NCI-H1105 treated with DMSO at 0.1 percent for 48 hours (cell line): ENCODE results near the gene LEF1.

Experiments
- DNase-seq: peaks from one replicate; lab custom pipeline; 2025; lab: John Stamatoyannopoulos, UW

The LEF1 gene

DNA sequence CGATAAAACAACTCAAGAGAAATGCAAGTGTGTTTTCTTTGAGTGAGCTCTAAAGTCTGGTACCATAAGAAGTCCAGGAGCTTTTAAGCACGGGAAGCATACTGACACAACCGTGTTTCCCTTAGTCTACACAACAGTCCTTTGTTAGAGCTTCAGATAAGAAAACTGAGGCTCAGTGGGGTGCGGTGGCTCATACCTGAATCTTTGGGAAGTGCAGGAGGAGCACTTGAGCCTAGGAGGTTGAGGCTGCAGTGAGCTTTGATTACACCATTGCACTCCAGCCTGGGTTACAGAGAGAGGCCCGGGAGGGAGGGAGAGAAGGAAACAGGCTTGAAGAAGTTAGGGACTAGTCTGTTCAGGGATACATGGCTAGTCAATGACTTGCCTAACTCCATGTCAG is 21.9 kb downstream of the LEF1 start:
- no peak for DNase-seq

DNA sequence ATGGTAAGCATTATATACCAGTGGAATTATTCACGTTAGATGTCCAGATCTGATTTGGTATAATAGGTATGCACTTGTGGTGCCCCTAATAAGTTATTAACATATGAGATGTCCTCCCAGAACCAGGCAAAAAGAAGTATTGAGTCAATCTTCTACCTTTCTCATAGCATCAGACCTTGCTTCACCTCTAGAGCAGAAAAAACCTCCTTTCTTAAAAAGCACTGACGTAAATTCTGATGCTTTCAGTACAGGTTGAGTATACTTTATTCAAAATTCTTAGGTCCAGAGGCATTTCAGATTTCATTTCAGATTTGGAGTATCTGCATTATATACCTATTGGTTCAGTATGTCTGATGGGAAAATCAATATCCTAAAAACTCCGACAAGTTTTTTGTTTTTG is 22.4 kb downstream of the LEF1 start:
- DNase-seq, result no peak

DNA sequence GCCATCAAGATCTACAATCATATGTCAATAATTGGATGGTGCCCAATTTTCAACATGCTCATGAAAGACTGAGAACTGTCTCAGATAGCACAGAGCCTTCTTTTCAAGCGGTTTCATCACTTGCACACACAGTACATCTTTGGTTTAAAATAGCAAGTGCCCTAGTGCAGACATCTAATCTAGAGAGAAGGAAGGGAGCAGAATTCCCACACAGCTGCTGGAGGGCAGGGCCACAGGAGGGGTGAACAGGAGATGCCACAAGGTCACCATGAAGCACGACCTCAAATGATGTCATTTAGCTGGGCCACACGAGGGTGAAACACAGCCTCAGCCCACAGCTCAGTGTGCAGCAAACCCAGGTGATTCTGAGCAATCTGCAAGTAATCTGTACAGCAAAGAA is 24.3 kb downstream of the LEF1 start:
- no peak for DNase-seq

DNA sequence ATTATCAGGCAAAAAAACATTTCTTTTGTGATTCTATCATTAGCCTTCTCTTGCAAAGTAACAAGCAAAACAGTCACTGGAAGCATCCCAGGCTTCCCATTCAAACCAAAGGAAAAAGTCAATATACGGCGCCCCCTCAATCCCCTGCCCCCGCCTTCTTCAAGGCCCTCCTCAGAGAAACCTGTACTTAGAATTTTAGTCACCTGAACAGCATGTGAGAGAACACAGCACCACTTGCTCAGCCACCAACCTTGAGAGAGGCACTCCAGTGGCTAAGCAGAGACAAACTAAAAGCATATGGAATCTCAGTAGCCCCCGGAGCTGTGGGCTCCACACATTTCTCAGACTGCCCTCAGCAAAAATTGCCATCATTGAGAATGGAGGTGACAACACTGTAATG is 25.2 kb downstream of the LEF1 start:
- DNase-seq, result no peak

DNA sequence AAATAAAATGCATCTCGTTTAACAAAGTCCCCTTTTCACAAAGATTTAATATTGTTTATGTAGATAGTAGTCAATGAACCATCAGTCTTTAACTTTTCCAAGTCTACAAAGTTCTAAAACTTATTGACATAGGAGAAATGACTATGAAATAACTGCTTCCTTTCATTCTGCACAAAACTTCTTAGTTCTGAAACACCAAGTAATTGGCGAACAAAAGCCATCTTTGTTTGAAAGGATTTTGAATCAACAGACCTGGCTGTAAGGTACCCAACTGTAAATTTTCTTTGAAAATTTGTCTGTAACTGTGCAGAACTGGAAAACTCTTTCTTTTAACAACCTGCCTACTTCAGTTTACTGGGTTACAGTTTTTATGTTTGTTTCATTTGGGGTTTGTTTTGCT is 25.9 kb downstream of the LEF1 start:
- DNase-seq, result no peak

DNA sequence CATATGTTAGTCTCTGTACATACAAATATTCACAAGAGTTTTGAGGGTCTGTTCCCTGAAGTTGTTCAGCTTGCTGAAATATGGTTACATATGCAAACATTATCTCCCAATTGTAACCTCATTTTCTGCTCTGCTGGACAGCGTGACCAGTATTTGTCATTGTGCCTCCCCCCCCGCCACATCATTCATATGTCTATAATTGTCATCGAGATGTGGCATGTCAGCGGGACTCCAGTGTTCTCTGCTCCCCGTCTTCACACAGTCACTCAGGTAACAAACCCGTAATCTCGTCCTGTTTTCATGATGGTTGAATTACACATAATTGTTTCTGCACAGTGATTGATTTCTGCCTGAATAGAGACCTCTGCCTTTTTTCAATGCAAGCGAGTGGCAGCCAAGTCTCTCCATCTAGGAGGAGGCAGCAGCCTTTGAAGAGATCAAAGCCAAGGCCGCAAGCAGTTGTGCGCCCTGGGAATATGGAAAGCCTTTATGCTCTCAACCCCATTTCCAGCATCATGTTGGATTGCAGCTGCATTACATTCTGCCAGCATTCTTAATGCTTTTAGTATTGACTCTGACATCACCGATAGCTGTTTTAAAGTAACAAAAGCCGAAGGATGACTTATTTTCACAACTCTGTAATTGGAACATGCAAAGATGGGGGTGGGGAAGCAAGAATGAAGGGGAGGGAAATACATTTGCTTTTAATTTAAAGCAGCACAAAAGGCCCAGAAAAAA is 27.4 kb downstream of the LEF1 start:
- peak; percentile 65 for DNase-seq

DNA sequence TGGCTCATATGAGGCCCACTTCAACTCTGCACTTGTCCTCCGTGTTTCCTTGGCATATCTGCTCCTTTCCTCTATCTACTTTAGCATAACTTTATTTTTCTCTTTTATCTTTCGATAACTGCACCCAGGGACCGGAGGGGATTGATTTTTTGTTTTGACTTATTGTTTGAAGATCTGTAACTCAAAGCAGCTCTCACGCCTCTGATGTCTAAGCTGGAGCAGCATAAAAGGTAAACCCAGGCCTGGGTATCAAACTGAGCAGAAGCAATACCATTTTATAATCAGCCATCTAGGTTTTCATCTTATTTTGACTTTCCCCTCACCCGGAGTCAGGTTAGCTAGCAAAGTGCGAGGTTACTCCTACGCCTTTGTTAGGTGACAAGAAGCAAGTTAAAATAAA is 28.4 kb downstream of the LEF1 start:
- no peak for DNase-seq

DNA sequence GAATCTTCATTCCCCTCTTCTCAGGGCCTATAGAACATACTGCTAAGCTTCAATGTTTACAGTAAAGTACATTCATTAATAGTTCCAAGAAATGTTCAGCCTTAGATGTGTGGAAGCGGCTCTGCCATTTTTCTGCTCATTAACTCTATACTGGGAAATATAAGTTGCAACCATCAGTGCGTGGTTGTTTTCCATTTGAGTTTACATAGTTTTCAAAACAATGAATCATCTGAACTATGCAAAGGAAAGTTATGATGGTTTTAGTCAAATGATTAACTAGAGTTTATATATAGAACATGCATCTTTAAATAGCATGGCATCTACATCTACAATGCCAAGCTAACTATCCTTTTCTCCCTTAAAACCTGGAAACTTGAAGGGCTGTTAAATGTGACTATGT is 29.6 kb downstream of the LEF1 start:
- DNase-seq, result no peak

DNA sequence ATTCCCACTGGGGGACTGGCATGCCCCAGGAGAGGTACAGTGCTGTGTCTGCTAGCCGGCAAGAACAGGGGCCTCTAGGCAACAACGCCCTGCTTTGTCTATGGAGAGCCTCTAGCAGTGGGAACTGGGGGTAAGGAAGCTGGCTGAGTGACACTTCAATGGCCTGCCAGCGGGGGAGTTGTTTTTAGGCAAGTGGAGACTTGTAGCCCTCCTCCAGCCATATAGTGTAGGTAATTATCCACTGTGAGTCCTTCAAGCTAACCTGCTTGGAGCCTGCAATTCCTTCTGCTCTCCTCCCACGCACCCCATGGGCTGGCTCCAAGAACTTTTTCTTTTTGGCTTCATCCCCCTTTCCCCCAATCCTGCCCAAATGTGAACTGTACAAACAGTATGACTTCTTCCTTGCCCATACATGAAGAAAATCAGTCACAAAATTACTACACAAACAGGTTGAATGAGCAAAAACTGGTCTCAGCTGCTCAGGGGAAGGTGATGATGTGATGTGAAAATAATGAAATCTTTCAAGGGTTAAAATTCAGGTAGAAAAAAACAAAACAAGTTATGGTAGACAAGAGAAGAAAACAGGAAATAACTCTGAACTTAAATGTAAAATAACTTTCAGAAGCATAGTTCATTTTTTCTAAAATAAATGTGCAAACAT is 33.1 kb downstream of the LEF1 start:
- peak; percentile 91 for DNase-seq

DNA sequence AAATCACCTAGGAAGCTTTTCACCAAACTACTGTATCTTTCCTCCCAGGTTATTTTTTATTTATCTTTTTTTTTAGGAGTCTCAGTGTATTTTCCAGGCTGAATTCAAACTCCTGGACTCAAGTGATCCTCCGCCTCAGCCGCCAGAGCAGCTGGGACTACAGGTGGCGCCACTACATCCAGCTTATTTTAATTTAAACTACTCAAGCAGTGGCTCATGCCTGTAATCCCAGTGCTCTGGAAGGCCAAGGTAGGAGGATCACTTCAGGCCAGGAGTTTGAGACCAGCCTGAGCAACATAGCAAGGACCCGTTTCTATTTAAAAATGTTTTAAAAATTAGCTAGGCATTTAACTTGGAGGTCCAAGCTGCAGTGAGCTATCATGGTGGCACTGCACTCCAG is 37.8 kb downstream of the LEF1 start:
- DNase-seq, result no peak

DNA sequence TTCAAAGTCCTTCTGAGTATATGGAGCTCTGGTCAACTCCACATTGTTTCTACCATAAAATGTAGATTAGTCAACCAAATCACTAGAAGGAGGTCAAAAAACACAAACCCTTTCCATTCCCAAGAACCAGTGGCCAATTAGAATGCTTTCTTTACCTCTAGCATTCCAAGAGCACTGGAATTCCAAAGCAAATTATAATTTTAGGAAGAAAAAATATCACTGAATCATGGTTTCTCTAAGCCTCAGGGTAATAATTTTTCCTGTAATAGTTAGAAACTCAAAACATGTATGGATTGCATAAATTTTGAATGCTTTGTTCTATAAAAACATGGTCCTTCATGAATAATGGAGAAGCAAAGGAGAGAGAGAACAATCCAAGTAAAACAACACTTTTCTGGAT is 39.5 kb downstream of the LEF1 start:
- no peak for DNase-seq

DNA sequence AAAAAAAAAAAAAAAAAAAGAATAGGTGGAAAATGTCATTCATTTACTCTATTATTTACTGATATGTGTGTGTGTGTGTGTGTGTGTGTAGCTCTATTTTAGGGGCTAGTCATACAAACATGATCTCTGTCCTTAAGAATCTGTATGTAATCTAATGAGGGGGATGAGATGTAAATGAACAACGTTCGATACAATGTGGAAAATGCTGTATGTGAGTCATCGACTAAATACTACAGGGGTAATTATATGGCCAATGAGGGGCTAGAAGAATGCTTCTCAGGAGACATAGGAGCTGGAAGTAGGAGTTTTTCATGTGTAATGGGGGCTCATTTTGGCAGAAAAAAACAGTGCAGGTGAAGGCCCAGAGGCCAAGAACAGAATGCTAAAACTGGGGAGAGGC is 41.9 kb downstream of the LEF1 start:
- no peak for DNase-seq

DNA sequence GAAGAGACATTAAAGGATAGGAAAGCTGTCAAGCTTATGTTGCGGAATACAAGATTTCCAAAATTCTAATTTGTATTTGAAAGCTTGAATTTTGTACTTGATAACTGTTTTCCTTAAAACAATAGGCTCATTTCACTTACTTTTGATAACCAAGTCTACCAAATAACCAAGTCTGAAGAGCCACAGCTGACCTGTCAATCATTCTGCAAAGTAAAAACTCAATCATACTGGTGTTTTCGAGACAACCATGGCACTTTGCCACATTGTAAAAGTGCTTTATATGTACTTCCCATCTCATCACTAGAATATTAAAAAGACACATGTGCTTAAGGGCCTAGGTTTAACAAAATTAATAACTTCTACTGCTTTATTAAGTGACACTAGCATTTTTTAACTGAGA is 47.9 kb downstream of the LEF1 start:
- no peak for DNase-seq

DNA sequence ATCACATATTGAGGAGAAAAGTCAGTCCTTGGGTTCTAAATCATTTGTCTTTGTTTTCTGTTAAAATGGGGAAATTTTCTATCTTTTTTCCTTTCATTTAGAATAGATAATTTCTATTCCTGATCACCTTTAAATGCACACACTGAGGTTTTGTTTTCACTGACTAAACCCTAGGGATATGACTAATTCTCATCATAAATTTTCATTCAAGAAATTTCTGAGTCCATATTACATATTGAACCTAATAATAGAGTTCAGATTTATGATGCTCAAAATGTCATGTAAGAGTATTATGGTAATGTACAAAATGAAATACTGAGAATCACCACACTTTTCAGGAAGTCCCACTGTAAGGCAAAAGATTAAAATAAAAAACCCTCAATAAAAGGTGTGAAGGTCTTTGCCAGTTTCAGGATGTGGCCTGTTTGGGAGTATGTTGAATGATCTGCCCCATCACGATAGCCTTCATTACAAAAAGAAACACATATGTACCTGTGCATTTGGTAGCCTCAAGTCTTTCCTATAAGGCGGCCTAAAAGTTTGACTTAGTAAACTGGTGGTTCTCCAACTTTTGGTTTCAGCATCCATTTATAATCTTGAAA is 49.4 kb downstream of the LEF1 start:
- DNase-seq, result no peak

DNA sequence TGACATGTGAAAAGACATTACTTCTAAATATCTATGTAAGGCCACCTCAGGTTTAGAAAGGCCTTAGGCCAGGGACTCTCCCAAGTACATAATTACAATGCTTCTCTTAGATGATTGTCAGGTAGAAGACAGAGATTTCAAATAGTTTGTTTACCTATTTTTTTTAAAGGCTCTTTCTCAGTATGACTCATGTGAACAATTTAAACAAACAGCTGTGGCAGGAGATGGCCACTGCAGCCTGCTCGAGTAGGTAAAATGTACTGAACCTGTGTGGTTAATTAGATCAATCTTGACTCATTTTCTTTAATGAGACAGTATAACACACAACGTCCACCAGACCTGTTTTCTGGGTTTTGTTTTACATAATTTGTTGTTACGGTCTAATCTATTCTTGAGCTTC is 50.2 kb downstream of the LEF1 start:
- DNase-seq, result peak; percentile 76

DNA sequence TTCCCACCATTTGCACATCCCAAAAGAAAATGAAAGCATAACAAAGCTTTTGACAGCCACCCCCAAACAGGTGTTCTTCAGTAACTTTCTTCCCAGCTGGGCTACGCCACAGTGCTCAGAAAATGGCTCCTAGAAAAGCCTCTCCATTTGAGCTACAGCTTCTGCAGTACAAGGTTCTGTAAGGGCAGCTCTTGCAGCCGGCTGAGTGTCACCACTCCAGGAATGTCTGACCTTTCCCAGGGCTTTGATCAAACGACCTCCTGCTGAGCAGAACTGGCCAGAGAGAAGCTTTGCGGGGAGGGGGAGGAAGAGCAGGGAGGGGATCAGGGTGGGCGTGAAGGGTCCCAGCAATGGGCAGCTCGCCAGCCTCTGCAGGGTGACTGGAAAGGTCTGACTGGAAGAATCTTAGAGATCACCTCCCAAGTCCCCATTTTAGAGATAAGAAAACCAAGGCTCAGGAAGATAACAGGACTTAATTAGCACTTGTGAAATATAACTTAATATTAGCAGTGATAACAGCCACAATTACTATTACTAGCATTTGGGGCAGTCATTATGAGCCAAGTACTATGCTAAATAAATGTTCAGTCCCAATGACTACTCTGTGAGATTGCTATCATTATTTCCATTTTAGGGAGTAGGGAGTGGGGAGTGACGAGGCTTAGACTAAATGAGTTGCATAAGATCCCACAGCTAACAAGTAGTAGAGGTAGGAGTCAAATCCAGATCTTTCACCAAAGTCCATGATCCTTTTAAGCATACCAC is 51.1 kb downstream of the LEF1 start:
- DNase-seq, result no peak

DNA sequence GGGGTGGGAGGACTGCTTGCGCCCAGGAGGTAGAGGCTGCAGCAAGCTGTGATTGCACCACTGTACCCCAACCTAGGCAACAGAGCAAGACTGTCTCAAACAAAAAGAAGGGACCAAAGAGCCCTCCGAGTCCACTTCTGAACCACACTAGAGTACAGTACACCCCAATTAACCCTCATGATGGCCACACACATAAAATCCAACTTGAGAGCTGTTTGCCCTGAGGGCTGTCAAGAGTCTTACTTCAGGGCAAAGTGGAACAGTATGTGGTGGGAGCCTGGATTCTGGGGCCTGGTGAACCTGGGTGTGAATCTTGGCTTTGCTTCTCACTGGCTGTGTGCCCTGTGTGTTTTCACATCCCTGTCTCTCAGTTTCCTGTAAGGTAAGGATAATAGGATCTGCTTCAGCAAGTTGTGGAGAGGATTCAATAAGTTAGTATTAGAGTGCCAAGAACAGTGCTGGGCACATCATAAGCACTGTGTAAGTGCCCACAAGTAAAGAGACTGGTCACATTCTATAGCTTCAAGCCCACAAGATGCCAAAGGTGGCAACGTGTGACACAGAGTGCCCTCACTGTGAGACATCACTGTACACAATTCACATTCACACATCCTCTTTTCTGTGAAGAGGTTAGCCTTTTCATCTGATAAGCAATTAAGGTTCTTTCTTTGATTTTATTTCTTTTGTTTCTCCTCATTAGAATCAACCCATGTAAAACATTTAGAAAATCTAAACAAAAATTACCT is 52.1 kb downstream of the LEF1 start:
- no peak for DNase-seq

DNA sequence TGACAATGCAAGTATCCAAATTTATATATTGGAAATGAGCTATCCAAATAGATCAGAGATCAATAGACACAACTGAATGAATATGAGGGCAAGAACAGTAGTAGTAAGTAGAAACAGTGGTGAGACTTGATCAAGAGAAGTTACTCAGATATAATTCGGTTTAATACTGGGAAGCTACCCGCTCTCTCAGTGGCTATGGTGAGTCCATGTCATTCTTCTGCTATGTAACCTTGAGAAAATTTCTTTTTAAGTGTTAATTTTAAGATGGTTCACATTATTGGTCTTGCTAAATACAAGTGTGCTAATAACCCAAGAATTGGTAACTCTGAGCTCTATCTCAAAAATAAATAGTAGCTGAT is 53.6 kb downstream of the LEF1 start:
- no peak for DNase-seq

DNA sequence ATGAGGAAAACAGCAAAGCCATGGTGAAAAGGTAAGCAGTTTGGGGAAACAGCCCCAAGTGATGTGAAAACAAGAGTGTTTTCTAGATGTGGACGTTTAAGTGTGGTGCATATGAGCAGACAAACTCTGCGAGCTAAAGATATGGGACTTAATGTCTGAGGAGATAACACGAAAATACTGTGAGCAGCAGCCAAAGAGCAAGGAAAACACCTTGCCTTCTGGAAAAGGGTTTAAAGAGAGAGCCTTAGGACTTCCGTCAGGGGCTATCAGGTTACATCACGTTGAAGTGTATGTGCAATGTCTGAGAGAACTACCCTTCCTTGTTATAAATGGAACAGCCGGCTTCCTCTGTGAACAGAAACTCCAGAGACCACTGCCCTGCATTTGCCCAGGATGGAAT is 54.2 kb downstream of the LEF1 start:
- DNase-seq, result no peak

DNA sequence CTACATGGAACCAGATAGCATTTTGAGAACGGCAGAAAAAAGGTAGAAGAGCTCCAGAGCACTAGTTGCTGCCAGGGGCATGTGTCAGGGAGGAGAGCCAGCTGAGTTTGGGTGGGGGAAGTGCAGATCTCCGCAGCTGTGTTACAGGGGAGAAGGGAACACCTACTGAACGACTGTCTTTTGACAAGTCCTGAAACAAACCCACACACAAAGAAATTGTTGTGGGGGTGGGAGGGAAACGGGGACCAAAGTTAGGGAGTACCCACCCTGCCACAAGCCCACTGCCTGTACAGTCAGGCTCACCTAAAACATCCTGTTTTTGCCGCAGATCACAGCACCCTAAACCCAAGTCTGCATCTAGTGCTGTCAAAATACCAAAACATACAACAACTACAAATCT is 55.5 kb downstream of the LEF1 start:
- no peak for DNase-seq

DNA sequence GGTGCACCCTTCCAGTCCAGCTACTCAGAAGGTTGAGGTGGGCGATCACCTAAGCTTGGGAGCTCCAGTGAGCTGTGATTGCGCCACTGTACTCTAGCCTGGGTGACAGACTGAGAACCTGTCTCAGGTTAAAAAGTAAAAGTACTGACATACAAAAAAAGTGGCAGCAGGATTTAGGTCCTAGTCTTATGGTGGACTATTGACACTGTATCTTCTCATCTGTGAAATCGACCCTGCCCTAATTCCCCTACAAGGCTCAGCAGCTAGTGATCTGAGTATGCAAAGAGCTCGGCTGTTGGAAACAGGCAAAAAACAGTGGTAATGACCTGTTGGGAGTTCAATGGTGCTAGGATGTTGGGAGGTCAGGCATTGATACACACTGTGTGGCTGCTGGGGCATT is 57.0 kb downstream of the LEF1 start:
- DNase-seq, result no peak

DNA sequence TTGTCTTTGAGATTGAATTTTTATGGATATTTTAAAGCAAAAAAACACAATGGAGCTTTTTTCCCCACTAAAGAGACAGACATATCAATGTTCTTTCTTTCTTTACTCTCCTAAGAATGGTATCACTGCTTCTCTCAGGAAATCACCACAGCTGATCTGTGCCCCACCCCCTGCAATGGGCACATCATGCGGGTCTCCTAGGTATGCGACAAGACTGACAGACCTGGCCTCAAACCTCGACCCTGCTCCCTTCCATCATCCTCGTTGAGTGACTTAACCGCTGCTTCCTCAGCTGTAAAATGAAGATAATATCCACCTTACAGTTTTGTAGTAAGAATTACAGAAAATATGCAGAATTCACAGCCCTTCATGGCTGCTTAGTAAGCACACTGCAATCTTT is 58.3 kb downstream of the LEF1 start:
- DNase-seq, result no peak
